GM23338 (cell line): ENCODE results near the gene CDHR4.

ENCODE experiments used
- CREB1 ChIP-seq: fragments of 250-450 bp; sonication (Bioruptor Pico); IDR thresholded peaks from 2 replicates; pipeline ENCODE4 v1.5.0; 2020; ENCODE audit warnings: low read depth, mild to moderate bottlenecking, moderate library complexity
- ETS1 ChIP-seq: IDR thresholded peaks from 2 replicates; pipeline ENCODE4 v1.6.1; 2016; ENCODE audit warnings: antibody characterized with exemption
- EZH2 ChIP-seq: fragments of 200-600 bp; sonication (generic); IDR thresholded peaks from one replicate; pipeline ENCODE4 v1.8.0; 2017; ENCODE audit warnings: antibody characterized with exemption, mild to moderate bottlenecking, low read depth; ENCODE audit not compliant: unreplicated experiment
- EZH2phosphoT487 ChIP-seq: fragments of 200-600 bp; sonication (generic); IDR thresholded peaks from one replicate; pipeline ENCODE4 v1.8.1; 2018; ENCODE audit warnings: antibody characterized with exemption; ENCODE audit not compliant: unreplicated experiment
- JUNB ChIP-seq: IDR thresholded peaks from one replicate; pipeline ENCODE4 v1.6.1; 2016; ENCODE audit warnings: antibody characterized with exemption; ENCODE audit not compliant: unreplicated experiment
- POLR2AphosphoS5 ChIP-seq: IDR thresholded peaks from 2 replicates; pipeline ENCODE4 v1.6.1; 2016; ENCODE audit warnings: antibody characterized with exemption, low read depth
- REST ChIP-seq: IDR thresholded peaks from one replicate; pipeline ENCODE4 v1.6.1; 2018; ENCODE audit warnings: antibody characterized with exemption; ENCODE audit not compliant: unreplicated experiment
- ZNF114 ChIP-seq: fragments of 250-450 bp; sonication (Bioruptor Pico); IDR thresholded peaks from 2 replicates; pipeline ENCODE4 v1.5.0; 2020; ENCODE audit warnings: mild to moderate bottlenecking, moderate library complexity
- ZNF331 ChIP-seq: fragments of 250-450 bp; sonication (Bioruptor Pico); IDR thresholded peaks from 2 replicates; pipeline ENCODE4 v1.5.0; 2020; ENCODE audit warnings: low read depth, mild to moderate bottlenecking, moderate library complexity
- TF ChIP-seq, protein P1 (sequence below), 2 experiments: fragments of 200-600 bp in 1 of 2; sonication (generic) in 1 of 2; conservative IDR thresholded peaks; 2 replicates each; pipeline versions ENCODE4 v1.5.1 to v1.6.1; 2016 to 2017; ENCODE audit warnings: antibody characterized with exemption in 2 of 2, low read depth in 2 of 2, mild to moderate bottlenecking in 2 of 2, moderate library complexity in 1 of 2

DNA sequence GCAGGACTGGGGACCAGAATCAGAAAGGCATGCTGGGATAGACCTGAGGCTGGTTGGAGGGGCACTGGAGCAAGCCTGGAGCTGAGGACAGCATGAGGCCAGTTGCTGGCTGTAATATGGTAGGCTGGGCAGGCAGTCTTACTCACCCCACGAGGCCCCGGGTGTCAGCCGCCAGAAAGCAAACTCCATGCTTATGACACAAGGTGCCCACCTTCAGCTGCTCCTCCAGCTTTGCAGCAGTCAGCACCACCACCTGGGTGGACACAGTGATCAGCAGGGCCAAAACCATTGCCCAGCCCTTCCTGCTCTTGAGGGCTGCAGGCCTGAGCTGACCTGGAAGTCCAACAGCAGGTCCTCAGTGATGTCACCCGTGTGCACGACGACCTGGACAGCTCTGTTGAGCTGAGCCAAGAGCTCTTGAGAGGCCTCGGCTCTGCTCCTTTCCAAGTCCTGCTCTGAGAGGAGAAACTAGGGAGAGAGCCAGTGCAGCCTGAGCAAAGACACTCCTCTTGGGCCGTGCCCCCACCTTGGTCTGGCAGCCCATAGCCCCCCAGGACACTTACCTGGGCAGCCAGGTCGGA is 13.3 kb upstream of the CDHR4 start:
- TF ChIP-seq POLR2AphosphoS5 (no peak), JUNB (no peak), EZH2phosphoT487 (no peak), EZH2 (no peak), REST (no peak), CREB1 (no peak), ZNF114 (CRISPR knock-in tag) (no peak), ZNF331 (CRISPR knock-in tag) (no peak), ETS1 (no peak)
- TF ChIP-seq, protein P1, sequence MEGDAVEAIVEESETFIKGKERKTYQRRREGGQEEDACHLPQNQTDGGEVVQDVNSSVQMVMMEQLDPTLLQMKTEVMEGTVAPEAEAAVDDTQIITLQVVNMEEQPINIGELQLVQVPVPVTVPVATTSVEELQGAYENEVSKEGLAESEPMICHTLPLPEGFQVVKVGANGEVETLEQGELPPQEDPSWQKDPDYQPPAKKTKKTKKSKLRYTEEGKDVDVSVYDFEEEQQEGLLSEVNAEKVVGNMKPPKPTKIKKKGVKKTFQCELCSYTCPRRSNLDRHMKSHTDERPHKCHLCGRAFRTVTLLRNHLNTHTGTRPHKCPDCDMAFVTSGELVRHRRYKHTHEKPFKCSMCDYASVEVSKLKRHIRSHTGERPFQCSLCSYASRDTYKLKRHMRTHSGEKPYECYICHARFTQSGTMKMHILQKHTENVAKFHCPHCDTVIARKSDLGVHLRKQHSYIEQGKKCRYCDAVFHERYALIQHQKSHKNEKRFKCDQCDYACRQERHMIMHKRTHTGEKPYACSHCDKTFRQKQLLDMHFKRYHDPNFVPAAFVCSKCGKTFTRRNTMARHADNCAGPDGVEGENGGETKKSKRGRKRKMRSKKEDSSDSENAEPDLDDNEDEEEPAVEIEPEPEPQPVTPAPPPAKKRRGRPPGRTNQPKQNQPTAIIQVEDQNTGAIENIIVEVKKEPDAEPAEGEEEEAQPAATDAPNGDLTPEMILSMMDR (conservative IDR thresholded peaks at IDR 0.05; ENCODE audit: low read depth in 2 of 2) = no peak
